GM19099 (cell line): ENCODE measurements around the gene COL4A2.

Experiments used
- POLR2A ChIP-seq: IDR thresholded peaks from 3 replicates; pipeline ENCODE4 v1.6.1; 2011; ENCODE audit warnings: low read depth; ENCODE audit not compliant: insufficient read length; ENCODE audit errors: extremely low read depth

COL4A2 gene

GRCh38 chr13:110430391-110431336 lies 123.6 kb downstream of the COL4A2 start:
- no peak for TF ChIP-seq POLR2A

- TF ChIP-seq POLR2A: no peak
Observed at GRCh38 chr13:110431425-110432294, 124.6 kb downstream of the COL4A2 start.

- TF ChIP-seq POLR2A: no peak
Observed at GRCh38 chr13:110432522-110432921, 125.4 kb downstream of the COL4A2 start.

- no peak for TF ChIP-seq POLR2A
Observed at GRCh38 chr13:110433014-110433413, 125.9 kb downstream of the COL4A2 start.

- TF ChIP-seq POLR2A: no peak
Observed at GRCh38 chr13:110434629-110435028, 127.5 kb downstream of the COL4A2 start.

- TF ChIP-seq POLR2A: no peak
Observed at GRCh38 chr13:110435331-110435730, 128.2 kb downstream of the COL4A2 start.

GRCh38 chr13:110436276-110436675 lies 129.2 kb downstream of the COL4A2 start:
- no peak for TF ChIP-seq POLR2A

GRCh38 chr13:110436786-110437370 lies 129.8 kb downstream of the COL4A2 start:
- TF ChIP-seq POLR2A: no peak

GRCh38 chr13:110438211-110438610 lies 131.1 kb downstream of the COL4A2 start:
- no peak for TF ChIP-seq POLR2A

- no peak for TF ChIP-seq POLR2A
Observed at GRCh38 chr13:110438776-110439175, 131.7 kb downstream of the COL4A2 start.

- TF ChIP-seq POLR2A: no peak
Observed at GRCh38 chr13:110440946-110441731, 134.1 kb downstream of the COL4A2 start.

- TF ChIP-seq POLR2A: no peak
Observed at GRCh38 chr13:110442930-110443621, 136.0 kb downstream of the COL4A2 start.

- no peak for TF ChIP-seq POLR2A
Observed at GRCh38 chr13:110443622-110444225, 136.6 kb downstream of the COL4A2 start.
